K562 (cell line): Measurements from ENCODE around the gene NOL4L.

Experiments
- CCAR2 ChIP-seq: fragments of 200-400 bp; formaldehyde crosslinking; IDR thresholded peaks from 2 replicates; pipeline ENCODE4 v1.6.1; 2017; ENCODE audit warnings: mild to moderate bottlenecking, low read depth, low read length
- CREB3 ChIP-seq: fragments of 450-650 bp; conservative IDR thresholded peaks from 2 replicates; pipeline ENCODE4 v1.6.1; 2016; ENCODE audit warnings: missing genetic modification characterization, low read depth, mild to moderate bottlenecking, missing compliant biosample characterization, moderate library complexity
- CTCF ChIP-seq, 3 experiments: IDR thresholded peaks in 2 of 3; conservative IDR thresholded peaks in 1 of 3; 2 replicates each; pipeline ENCODE4 v1.5.1; 2011 to 2012; ENCODE audit warnings: low read length in 3 of 3, mild to moderate bottlenecking in 3 of 3, control low read depth in 2 of 3, improper control_type of control experiment in 1 of 3, inconsistent platforms in 1 of 3, low read depth in 1 of 3, mixed read lengths in 1 of 3, moderate library complexity in 1 of 3; ENCODE audit not compliant: insufficient read depth in 2 of 3
- HDAC8 ChIP-seq: fragments of 450-650 bp; IDR thresholded peaks from 2 replicates; pipeline ENCODE4 v1.6.1; 2016; ENCODE audit warnings: mild to moderate bottlenecking, missing genetic modification characterization, moderate library complexity, missing compliant biosample characterization
- NRF1 ChIP-seq, 2 experiments: fragments of 450-650 bp; IDR thresholded peaks in 1 of 2; conservative IDR thresholded peaks in 1 of 2; 2 replicates each; pipeline ENCODE4 v1.6.1; 2014; ENCODE audit warnings: mild to moderate bottlenecking in 2 of 2
- POLR2A ChIP-seq: fragments of 450-650 bp; conservative IDR thresholded peaks from 2 replicates; pipeline ENCODE4 v1.6.1; 2016
- POLR2AphosphoS5 ChIP-seq: IDR thresholded peaks from 2 replicates; pipeline ENCODE4 v1.6.1; 2011; ENCODE audit warnings: mild to moderate bottlenecking, low read depth, low read length, moderate library complexity; ENCODE audit not compliant: control insufficient read depth, insufficient read depth
- STAT5A ChIP-seq: IDR thresholded peaks from 2 replicates; pipeline ENCODE4 v1.6.1; 2012; ENCODE audit warnings: low read length, inconsistent platforms, borderline replicate concordance
- TF ChIP-seq, protein P1 (sequence below), 2 experiments: fragments of 450-650 bp in 1 of 2; IDR thresholded peaks; 2 replicates each; pipeline ENCODE4 v1.6.1; 2011 to 2017; ENCODE audit warnings: low read depth in 2 of 2, antibody characterized with exemption in 1 of 2, borderline replicate concordance in 1 of 2, low read length in 1 of 2, mild to moderate bottlenecking in 1 of 2, mixed read lengths in 1 of 2; ENCODE audit not compliant: control insufficient read depth in 1 of 2
- TF ChIP-seq, protein P2 (sequence below), 2 experiments: fragments of 450-650 bp in 1 of 2; sonication (generic) in 1 of 2; formaldehyde crosslinking in 1 of 2; IDR thresholded peaks in 1 of 2; conservative IDR thresholded peaks in 1 of 2; 2 replicates each; pipeline versions ENCODE4 v1.6.1 to v1.8.1; 2016 to 2023; ENCODE audit warnings: mild to moderate bottlenecking in 2 of 2, moderate library complexity in 2 of 2, inconsistent platforms in 1 of 2, missing genetic modification reagents in 1 of 2
- TF ChIP-seq, protein P3 (sequence below), 2 experiments: IDR thresholded peaks; 2 replicates each; pipeline ENCODE4 v1.6.1; 2011; ENCODE audit warnings: borderline replicate concordance in 1 of 2, control low read depth in 1 of 2, low read depth in 1 of 2, low read length in 1 of 2, mild to moderate bottlenecking in 1 of 2, mixed read lengths in 1 of 2, moderate library complexity in 1 of 2; ENCODE audit not compliant: insufficient read depth in 1 of 2, insufficient read length in 1 of 2, poor library complexity in 1 of 2, severe bottlenecking in 1 of 2; ENCODE audit errors: extremely low read depth in 1 of 2

DNA sequence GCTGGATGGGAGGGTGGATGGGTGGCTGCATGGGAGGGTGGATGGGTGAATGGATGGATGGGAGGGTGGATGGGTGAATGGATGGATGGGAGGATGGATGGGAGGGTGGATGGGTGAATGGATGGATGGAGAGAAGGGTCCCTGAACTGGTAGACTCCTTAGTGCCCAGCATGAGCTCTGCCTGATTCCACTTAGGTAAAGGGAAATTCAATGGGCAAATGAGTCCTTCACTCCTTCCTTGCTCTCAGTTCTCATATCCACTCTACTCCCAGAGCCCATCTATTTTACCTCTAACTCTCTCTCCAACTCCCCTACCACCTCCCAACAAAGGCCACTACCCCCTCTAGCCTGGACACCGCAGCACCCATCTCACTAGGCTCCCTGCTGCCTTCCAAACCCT, 29.2 kb upstream of the NOL4L start:
- TF ChIP-seq POLR2A (no peak), CTCF (IDR thresholded peaks at IDR 0.05 in 2 of 3, conservative IDR thresholded peaks at IDR 0.05 in 1 of 3; ENCODE audit: insufficient read depth in 2 of 3, low read depth in 1 of 3, low read length in 3 of 3) (no peak), POLR2AphosphoS5 (no peak), CREB3 (no peak), STAT5A (no peak), NRF1 (conservative IDR thresholded peaks at IDR 0.05 in 1 of 2, IDR thresholded peaks at IDR 0.05 in 1 of 2) (no peak), CCAR2 (no peak), HDAC8 (tag) (no peak)
- TF ChIP-seq, protein P1, sequence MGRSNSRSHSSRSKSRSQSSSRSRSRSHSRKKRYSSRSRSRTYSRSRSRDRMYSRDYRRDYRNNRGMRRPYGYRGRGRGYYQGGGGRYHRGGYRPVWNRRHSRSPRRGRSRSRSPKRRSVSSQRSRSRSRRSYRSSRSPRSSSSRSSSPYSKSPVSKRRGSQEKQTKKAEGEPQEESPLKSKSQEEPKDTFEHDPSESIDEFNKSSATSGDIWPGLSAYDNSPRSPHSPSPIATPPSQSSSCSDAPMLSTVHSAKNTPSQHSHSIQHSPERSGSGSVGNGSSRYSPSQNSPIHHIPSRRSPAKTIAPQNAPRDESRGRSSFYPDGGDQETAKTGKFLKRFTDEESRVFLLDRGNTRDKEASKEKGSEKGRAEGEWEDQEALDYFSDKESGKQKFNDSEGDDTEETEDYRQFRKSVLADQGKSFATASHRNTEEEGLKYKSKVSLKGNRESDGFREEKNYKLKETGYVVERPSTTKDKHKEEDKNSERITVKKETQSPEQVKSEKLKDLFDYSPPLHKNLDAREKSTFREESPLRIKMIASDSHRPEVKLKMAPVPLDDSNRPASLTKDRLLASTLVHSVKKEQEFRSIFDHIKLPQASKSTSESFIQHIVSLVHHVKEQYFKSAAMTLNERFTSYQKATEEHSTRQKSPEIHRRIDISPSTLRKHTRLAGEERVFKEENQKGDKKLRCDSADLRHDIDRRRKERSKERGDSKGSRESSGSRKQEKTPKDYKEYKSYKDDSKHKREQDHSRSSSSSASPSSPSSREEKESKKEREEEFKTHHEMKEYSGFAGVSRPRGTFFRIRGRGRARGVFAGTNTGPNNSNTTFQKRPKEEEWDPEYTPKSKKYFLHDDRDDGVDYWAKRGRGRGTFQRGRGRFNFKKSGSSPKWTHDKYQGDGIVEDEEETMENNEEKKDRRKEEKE (IDR thresholded peaks at IDR 0.05; ENCODE audit: borderline replicate concordance in 1 of 2, control insufficient read depth in 1 of 2, low read depth in 2 of 2, low read length in 1 of 2), result no peak
- TF ChIP-seq, protein P2, sequence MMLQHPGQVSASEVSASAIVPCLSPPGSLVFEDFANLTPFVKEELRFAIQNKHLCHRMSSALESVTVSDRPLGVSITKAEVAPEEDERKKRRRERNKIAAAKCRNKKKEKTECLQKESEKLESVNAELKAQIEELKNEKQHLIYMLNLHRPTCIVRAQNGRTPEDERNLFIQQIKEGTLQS (IDR thresholded peaks at IDR 0.05), result no peak
- TF ChIP-seq, protein P2 (CRISPR knock-in tag; conservative IDR thresholded peaks at IDR 0.05), result no peak
- TF ChIP-seq, protein P3, sequence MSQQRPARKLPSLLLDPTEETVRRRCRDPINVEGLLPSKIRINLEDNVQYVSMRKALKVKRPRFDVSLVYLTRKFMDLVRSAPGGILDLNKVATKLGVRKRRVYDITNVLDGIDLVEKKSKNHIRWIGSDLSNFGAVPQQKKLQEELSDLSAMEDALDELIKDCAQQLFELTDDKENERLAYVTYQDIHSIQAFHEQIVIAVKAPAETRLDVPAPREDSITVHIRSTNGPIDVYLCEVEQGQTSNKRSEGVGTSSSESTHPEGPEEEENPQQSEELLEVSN (IDR thresholded peaks at IDR 0.05; ENCODE audit: borderline replicate concordance in 1 of 2, extremely low read depth in 1 of 2, insufficient read depth in 1 of 2, insufficient read length in 1 of 2, low read depth in 1 of 2, low read length in 1 of 2, poor library complexity in 1 of 2, severe bottlenecking in 1 of 2), result no peak
